Sigmoid colon (tissue), 7 donors: ENCODE data around the gene RPS6KA2. TPM values are rescaled to one million over a fixed set of nuclear protein-coding genes. Genes with fewer than 3 reads are reported as not detected.

Experiments used
- DNase-seq: peaks from one replicate; pipeline ENCODE4 v3.0.0-alpha.2; 2019
- H3K27ac ChIP-seq, 4 donors: fragments of 200-600 bp; sonication (generic); one replicate each; pipeline ENCODE4 v1.5.1; 2016 to 2019; ENCODE audit warnings: mild to moderate bottlenecking in 1 of 4
- H3K27me3 ChIP-seq, 3 donors: fragments of 200-600 bp; sonication (generic); one replicate each; pipeline ENCODE4 v1.5.1; 2019; ENCODE audit warnings: mild to moderate bottlenecking in 1 of 3
- H3K36me3 ChIP-seq, 4 donors: fragments of 200-600 bp; sonication (generic); one replicate each; pipeline ENCODE4 v1.5.1; 2016 to 2019
- H3K4me1 ChIP-seq, 4 donors: fragments of 200-600 bp; sonication (generic); one replicate each; pipeline ENCODE4 v1.5.1; 2017 to 2019
- H3K4me3 ChIP-seq, 4 donors: fragments of 200-600 bp; sonication (generic); one replicate each; pipeline ENCODE4 v1.5.1; 2017 to 2019; ENCODE audit warnings: mild to moderate bottlenecking in 2 of 4, moderate library complexity in 1 of 4
- H3K9me3 ChIP-seq, 4 donors: fragments of 200-600 bp in 3 of 4; sonication (generic) in 3 of 4; one replicate each; pipeline versions ENCODE4 v1.5.1 to v1.6.1; 2013 to 2019
- CTCF ChIP-seq, 4 experiments: fragments of 450-650 bp in 3 of 4; fragments of 200-600 bp in 1 of 4; IDR thresholded peaks; one replicate each; pipeline ENCODE4 v1.5.1; 2016 to 2019; ENCODE audit warnings: antibody characterized with exemption in 4 of 4, mild to moderate bottlenecking in 3 of 4, moderate library complexity in 2 of 4
- EP300 ChIP-seq, 4 donors: sonication (generic); formaldehyde crosslinking; IDR thresholded peaks; one replicate each; pipeline ENCODE4 v1.6.1; 2017; ENCODE audit warnings: antibody characterized with exemption in 4 of 4
- POLR2A ChIP-seq, 2 donors: fragments of 450-650 bp; IDR thresholded peaks; one replicate each; pipeline ENCODE4 v1.6.1; 2016; ENCODE audit warnings: antibody characterized with exemption in 2 of 2, mild to moderate bottlenecking in 2 of 2, moderate library complexity in 2 of 2
- POLR2AphosphoS5 ChIP-seq, 4 donors: sonication (generic); formaldehyde crosslinking; IDR thresholded peaks; one replicate each; pipeline ENCODE4 v1.6.1; 2017; ENCODE audit warnings: antibody characterized with exemption in 4 of 4
- whole genome bisulfite sequencing, 2 donors: extraction: QIAGEN DNeasy Blood & Tissue Kit; methylation state at CpG; one replicate each; pipeline ENCODE4 v1.1.7; 2013; 5-methylcytosine and 5-hydroxymethylcytosine counted together
- intact Hi-C: fragments of 100-400 bp; cut with DNase I; formaldehyde crosslinking; loops from one replicate; pipeline ENCODE4 v1.15.1; 2023
- polyA plus RNA-seq, 3 donors: library from polyadenylated mRNA; stranded (reverse); fragments of 200-250 nt; gene quantifications; one replicate each; pipeline ENCODE4 v1.2.3, GENCODE V29; 2013
- total RNA-seq, 4 donors: library from RNA; depleted of rRNA; stranded (reverse); fragments of >200 nt; gene quantifications; one replicate each; pipeline ENCODE4 v1.1.0, GENCODE V29; 2016
- donor health status: healthy with polysubstance abuse.
- donor health status: Bipolar disorder and iron deficiency.
- donor health status: healthy.

The RPS6KA2 gene
- total and polyA plus RNA-seq, 7 donors = 6.5 to 44.7 (median 27.8) TPM

GRCh38 chr6:166463359-166464067, 163.5 kb downstream of the RPS6KA2 start:
- Histone ChIP-seq H3K36me3 (peaks cover 0 to 16% (median 3%) of the 10 kb centered on the region in 4 donors), H3K4me3 (no peak overlapping the region), H3K4me1 (peaks cover 0 to 25% (median 17%) of the 10 kb centered on the region in 4 donors), H3K9me3 (no peaks in the 10 kb centered on the region), H3K27me3 (no peaks in the 10 kb centered on the region), H3K27ac (no peak overlapping the region)
- 65 to 90% methylated on average over 23 of the region's 23 CpGs for WGBS, 2 donors
- TF ChIP-seq POLR2A (IDR thresholded peaks at IDR 0.05) (no peak), EP300 (IDR thresholded peaks at IDR 0.05) (no peak), CTCF (IDR thresholded peaks at IDR 0.05) (no peak), POLR2AphosphoS5 (IDR thresholded peaks at IDR 0.05) (no peak)
- intact Hi-C loops = loop anchor here (2.0 to 10.0 kb wide), 2 partner anchors 165 to 231 kb away; no protein-coding TSS in a partner anchor
- no peak for DNase-seq

GRCh38 chr6:166462461-166463135, 164.5 kb downstream of the RPS6KA2 start:
- whole genome bisulfite sequencing, 2 donors = 87 to 90% methylated on average over 25 of the region's 25 CpGs
- intact Hi-C loops = loop anchor here (10.0 kb wide), 1 partner anchor 232 kb away; no protein-coding TSS in a partner anchor
- no peak overlapping the region for H3K4me3 ChIP-seq
- no peaks in the 10 kb centered on the region for H3K27me3 ChIP-seq
- DNase-seq = no peak
- no peaks in the 10 kb centered on the region for H3K9me3 ChIP-seq
- TF ChIP-seq EP300 (IDR thresholded peaks at IDR 0.05) (no peak), POLR2A (IDR thresholded peaks at IDR 0.05) (no peak), CTCF (IDR thresholded peaks at IDR 0.05) (no peak), POLR2AphosphoS5 (IDR thresholded peaks at IDR 0.05) (no peak)
- H3K4me1 ChIP-seq = peaks cover 0 to 25% (median 17%) of the 10 kb centered on the region in 4 donors
- no peak overlapping the region for H3K27ac ChIP-seq
- peaks cover 0 to 18% (median 0%) of the 10 kb centered on the region in 4 donors for H3K36me3 ChIP-seq

GRCh38 chr6:166461821-166462460, 165.1 kb downstream of the RPS6KA2 start:
- no peak for DNase-seq
- Histone ChIP-seq H3K4me1 (peaks cover 0 to 23% (median 16%) of the 10 kb centered on the region in 4 donors), H3K36me3 (peaks cover 0 to 15% (median 0%) of the 10 kb centered on the region in 4 donors), H3K9me3 (no peaks in the 10 kb centered on the region), H3K27me3 (no peaks in the 10 kb centered on the region), H3K27ac (no peak overlapping the region), H3K4me3 (no peak overlapping the region)
- 74 to 88% methylated on average over 9 of the region's 9 CpGs for WGBS, 2 donors
- TF ChIP-seq EP300 (IDR thresholded peaks at IDR 0.05) = no peak
- no peak for TF ChIP-seq POLR2AphosphoS5 (IDR thresholded peaks at IDR 0.05)
- TF ChIP-seq CTCF (IDR thresholded peaks at IDR 0.05) = no peak
- no peak for TF ChIP-seq POLR2A (IDR thresholded peaks at IDR 0.05)
- intact Hi-C loops = loop anchor here (10.0 kb wide), 1 partner anchor 233 kb away; no protein-coding TSS in a partner anchor

GRCh38 chr6:166460473-166461437, 166.3 kb downstream of the RPS6KA2 start:
- DNase-seq = no peak
- Histone ChIP-seq H3K9me3 (no peaks in the 10 kb centered on the region), H3K27ac (no peak overlapping the region), H3K36me3 (peaks cover 0 to 15% (median under 1%) of the 10 kb centered on the region in 4 donors), H3K27me3 (no peaks in the 10 kb centered on the region), H3K4me1 (peaks cover 0 to 11% (median 5%) of the 10 kb centered on the region in 4 donors), H3K4me3 (no peak overlapping the region)
- 59 to 69% methylated on average over 25 of the region's 25 CpGs for WGBS, 2 donors
- intact Hi-C loops = loop anchor here (10.0 kb wide), 1 partner anchor 234 kb away; no protein-coding TSS in a partner anchor
- TF ChIP-seq POLR2AphosphoS5 (IDR thresholded peaks at IDR 0.05) (no peak), EP300 (IDR thresholded peaks at IDR 0.05) (no peak), CTCF (IDR thresholded peaks at IDR 0.05) (no peak), POLR2A (IDR thresholded peaks at IDR 0.05) (no peak)
